ENCODE results near the gene PSME3IP1.
A peak's percentile ranks its signal among the peaks of the same experiment; 100 is the strongest.
"Not testable (repeated sequence)": the region's sequence is repeated elsewhere in the genome, so short reads cannot be mapped to it uniquely, and the experiment has no call there.

PSME3IP1 gene

DNA sequence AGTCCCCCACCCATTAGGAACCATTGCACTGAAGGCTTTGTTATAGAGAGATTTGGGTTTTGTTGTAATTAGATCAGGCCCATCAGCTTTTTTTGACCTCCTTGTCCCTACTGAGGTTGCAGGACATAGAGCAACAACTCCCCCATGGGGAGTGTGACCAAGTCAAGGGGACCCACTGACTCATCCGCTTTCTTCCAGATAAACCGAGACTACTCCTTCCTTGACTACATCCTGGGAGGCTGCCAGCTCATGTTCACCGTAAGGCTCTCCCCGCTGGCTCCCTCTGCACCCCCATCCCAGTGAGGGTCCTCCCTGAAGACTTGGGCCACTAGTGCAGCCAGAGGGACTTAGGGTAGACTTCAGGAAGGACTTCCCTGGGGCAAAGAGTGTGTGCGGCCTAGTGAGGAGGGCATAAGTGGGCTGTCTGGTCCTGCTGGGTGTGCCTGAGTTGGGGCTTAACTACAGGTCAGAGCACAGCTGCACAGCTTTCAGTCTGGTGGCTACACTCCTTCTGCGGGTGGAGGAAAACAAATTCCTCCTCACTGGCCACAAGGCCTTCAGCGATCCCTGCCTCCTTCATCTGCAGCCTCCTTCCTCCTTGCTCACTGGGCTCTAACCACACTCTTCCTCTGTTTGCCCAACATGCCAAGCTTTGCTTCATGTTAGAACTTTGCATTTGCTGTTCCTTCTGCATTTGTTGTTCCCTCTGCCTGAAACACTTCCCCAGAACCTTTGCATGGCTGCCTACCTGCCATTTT is 62.4 kb downstream of the PSME3IP1 start:
- no peak for DNase-seq

DNA sequence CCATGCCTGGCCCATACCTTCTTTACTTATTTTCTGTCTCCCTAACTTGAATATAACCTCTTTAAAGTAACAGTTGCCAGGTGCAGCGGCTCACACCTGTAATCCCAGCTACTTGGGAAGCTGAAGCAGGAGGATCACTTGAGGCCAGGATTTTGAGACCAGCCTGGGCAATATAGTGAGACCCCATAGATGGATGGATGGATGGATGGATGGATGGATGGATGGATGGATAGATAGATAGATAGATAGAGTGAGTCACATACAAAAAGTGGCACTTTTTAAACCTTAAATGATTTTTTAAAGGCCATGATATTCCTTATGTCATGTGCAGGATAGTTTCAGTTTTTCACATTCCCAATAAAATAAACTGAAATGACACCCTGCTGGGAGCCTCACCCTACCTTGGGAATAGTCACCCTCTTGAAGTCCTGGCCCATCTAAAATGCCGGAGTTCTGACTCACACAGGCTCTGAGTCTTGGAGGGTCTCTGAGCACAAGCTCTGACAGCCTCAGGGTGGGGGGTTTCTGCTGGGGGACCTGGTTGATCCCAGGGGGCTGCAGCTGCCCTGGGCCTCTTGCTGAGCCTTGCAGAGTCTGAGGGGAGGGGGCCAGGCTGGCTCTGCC is 67.3 kb downstream of the PSME3IP1 start:
- DNase-seq, result no peak

DNA sequence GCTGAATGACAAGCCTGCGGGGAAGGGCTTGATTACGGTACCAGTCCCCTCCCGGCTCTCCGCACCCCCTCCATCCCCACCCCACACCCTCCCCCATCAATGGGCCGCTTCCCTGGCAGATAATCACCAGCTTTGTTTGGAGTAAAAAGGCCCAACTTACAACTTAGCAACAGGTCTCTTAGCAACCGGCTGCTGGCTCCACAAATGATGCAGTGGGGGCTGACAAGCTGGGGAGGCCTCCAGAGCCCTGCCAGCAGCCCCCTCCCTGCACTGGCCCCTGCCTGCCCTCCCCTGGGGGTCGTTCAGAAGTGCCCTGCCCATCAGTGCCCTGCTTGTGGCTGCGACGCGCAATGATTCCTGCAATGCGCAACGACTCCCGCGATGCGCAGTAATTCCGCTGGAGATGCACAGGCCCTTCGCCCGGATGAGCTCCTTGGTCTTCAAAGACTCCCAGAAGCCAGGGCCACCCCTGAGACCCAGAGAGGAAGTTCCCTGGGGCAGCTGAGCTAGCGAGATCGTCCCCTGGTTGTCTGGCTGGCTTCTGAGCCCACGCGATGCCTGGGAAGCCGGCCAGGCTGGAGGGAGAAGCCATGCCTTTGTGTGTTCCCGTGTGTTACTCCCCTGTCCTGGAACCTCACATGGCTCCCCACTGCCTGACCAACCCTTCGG is 70.2 kb downstream of the PSME3IP1 start:
- peak; percentile 89 for DNase-seq

DNA sequence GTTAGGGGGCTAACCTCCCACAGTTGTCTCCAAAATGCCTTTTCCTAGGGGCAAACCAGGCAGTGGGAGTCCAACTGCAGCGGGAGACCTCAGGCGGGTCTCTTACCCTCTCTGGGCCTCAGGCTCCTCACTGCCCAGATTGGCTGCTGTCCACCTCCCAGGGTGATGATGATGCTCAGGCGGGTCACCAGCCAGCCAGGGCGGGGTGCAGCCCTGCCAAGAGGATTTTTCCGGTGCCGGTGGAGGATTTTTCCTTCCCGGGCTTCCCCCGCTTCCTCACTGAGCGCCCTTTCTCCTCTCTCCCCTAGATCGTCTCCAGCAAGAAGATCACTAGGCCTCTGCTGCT is 70.7 kb downstream of the PSME3IP1 start:
- DNase-seq, result no peak

DNA sequence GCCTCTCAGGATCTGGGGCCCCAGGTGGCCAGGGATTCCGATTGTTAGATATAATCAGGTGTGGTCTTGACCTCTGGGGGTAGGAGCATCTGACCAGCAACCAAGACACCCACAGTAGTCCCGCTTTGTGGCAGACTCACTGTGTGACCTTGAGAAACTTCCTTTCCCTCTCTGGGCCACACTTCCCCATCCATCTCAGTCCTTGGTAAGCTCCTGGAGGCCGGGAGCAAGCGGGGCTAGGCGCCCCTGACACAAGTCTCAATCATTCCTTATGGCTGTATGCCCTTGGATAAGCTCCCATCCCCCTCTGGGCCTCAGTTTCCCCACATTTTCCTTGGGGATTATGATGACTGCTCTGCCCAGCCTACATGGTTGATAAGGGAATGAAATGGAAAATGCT is 72.2 kb downstream of the PSME3IP1 start:
- no peak for DNase-seq

DNA sequence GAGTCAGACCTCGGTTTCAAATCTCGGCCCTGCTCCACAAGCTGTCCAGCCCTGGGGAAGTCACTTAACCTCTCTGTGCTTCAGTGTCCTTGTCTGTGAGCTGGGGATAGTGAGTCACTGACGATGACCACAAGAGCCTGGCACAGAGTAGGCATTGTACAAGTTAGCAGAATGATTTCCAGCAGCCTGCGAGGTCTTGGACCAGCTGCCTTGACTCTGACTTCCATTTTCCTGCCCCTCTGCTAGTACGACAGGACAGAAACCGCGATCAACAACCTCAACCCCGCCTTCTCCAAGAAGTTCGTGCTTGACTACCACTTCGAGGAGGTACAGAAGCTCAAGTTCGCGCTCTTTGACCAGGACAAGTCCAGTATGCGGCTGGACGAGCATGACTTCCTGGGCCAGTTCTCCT is 72.8 kb downstream of the PSME3IP1 start:
- DNase-seq, result no peak

DNA sequence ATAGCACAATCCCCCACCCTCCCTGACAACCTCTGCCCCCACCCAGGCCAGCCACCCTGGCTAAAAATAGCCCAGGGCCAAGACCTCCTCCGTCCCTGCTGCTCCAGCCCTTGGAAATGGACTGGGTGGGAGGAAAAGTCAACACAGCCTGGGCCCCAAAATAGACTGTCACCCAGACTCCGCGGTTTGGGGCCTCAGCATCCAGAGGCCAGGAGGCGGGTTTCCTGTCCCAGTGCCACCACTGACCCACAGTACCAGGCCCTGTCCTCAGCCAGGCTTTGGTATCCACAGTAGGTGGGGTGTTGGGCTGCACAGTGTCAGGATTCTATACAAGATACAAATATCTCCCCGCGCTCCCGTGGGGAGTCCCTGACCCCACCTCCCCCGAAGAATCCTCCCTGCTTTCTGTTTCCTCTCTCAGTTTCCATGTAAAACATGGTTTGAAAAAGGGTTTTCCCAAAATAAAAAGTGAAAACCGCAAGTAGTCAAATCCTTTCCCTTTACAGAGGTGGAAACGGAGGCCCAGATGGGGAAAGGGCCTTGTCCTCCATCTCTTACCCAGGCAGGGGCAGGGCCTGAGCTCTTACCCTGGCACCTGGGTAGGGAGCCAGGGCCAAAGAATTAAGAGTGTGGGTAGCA is 73.3 kb downstream of the PSME3IP1 start:
- DNase-seq, result no peak

DNA sequence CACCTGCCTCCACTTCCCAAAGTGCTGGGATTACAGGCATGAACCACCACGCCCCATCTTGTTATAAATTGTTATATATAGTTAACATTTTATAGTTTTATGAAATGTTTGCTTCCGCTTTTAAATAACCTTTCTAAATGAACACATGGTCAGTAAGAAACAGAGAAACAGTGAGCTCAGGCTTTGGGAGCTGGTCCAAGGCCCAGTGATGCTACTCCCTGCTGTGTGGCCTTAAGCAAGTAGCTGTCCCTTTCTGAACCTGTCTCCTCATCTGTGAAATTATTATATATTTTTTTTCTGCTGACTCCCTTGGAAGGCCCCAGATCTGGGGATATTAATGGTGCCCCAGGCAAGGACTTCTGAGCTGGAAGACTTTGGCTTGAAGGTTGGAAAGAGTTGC is 74.4 kb downstream of the PSME3IP1 start:
- no peak for DNase-seq

DNA sequence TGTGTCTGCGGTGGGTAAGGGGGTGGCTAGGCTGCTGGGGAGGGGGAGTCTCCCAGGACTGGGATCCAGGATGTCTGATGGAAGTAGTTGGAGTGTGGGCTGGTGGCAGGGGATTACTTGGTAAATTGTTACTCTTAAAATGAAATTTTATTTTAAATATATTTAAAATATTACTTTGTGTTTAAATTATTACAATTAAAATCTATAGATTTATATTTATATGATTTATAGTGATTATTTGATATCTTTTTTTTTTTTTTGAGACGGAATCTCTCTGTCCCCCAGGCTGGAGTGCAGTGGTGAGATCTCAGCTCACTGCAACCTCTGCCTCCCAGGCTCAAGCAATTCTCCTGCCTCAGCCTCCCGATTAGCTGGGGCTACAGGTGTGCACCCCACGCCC is 74.9 kb downstream of the PSME3IP1 start:
- no peak for DNase-seq

DNA sequence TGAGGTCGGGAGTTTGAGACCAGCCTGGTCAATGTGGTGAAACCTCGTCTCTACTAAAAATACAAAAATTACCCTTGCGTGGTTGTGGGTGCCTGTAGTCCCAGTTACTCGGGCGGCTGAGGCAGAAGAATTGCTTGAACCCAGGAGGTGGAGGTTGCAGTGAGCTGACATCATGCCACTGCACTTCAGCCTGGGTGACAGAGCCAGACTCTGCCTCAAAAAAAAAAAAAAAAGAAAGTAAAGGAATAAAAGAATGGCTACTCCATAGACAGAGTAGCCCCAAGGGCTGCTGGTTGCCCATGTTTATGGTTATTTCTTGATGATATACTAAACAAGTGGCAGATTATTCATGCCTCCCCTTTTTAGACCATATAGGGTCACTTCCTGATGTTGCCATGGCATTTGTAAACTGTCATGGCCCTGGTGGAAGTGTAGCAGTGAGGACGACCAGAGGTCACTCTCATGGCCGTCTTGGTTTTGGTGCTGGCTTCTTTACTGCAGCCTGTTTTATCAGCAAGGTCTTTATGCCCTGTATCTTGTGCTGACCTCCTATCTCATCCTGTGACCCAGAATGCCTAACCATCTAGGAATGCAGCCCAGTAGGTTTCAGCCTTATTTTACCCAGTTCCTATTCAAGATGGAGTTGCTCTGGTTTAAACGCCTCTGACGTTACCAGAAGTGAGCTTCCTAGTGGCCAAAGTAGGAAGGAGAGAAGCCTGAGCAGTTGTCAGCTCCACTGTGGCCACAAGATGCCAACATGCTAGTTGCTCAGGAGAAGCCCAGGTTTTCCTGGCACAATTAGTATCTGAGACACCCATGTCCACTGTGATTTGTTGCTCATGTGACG is 76.4 kb downstream of the PSME3IP1 start:
- not testable (repeated sequence) for DNase-seq

DNA sequence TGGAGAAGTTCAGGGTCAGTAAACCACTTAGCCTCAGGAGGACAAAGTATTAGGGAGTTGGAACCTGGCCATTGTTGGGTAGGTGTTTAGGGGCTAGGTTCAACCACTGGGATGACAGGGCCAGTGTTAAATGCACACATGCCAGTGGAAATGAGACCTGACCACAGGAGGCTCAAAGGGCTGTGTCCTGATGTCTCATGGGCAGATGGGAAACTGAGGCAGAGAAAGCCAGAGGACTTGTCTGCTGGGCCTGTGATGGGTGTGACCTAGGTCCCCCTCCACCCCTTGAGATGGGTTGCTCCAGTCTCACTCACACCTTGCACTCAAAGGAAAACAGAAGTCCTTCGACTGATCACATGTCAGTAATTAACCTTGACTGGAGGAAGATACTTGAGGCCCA is 77.4 kb downstream of the PSME3IP1 start:
- DNase-seq, result no peak

DNA sequence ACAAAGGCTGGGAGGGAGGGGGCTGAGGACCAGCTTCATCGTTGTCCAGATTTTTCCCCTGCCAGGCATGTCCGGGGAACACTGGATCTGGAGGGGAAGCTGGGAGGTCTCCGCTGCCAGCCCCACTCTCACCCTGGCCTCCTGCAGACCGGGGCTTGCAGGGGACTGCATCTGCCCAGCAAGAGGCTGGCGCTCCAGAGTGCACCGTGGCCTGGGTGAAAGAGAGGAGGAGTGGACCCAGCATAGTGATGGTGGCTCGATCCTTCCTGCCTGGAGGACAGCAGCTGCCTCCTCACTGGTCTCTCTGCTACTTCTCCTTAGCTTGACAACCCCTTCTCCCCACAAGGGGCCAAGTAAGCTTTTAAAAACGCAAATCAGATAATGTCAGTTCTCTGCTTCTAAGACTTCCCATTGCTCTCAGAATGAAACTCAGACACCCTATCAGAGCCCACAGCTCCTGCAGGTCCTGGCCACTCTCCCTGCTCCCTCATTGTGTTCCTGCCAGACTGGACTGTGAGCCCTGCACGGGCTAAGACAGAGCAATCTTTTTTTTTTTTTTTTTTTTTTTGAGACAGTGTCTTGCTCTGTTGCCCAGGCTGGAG is 78.4 kb downstream of the PSME3IP1 start:
- DNase-seq, result no peak

DNA sequence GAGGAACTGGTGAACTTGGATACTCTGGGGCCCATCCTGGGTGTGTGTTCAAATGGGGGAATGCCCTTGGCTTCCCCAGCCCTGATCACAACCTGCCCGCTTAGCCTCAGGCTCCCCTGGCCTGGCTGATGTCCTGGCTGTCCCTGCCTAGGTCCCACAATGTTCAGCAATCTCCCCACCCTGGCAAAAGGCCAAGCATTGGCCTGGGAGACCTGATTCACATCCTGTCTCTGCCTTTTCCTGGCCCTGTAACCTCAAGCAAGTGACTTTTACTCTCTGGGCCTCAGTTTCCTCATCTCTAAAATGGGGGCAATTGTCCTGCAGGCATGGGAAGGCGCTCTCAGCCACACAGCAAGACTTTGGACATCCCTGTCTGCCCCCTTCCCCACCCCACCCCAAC is 79.1 kb downstream of the PSME3IP1 start:
- no peak for DNase-seq

DNA sequence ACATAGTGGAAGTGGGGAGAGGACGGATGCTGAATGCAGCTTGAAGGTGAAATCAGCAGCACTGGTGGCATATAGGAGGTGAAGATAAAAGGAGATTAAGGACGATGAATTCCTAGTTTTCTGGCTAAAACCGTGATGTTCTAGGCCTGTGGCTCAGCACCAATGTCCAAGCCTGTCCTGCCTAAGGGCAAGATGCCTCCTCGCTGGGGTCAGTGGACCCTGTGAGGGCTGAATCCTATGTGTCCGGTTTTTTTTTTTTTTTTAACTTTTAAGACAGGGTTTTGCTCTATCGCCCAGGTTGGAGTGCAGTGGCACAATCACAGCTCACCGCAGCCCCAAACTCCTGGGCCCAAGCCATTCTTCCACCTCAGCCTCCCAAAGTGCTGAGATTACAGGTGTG is 80.7 kb downstream of the PSME3IP1 start:
- no peak for DNase-seq

DNA sequence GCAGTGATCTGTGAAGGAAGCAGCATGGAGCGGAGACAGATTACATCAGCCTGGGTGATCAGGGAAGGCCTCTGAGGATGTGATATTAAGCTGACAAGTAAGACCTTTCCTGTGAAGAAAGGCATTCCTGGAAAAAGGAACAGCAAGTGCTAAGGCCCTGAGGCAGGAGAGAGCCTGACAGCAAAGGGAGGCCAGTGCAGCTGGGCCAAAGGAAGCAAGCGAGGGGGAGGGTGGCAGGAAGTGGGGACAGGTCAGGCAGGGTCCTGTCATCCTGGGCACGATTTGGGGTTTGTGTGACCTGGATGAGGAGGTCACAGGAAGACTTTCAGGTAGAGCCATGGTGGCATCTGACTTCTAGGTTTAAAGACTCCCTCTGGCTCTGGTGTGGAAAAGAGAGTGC is 81.1 kb downstream of the PSME3IP1 start:
- no peak for DNase-seq

DNA sequence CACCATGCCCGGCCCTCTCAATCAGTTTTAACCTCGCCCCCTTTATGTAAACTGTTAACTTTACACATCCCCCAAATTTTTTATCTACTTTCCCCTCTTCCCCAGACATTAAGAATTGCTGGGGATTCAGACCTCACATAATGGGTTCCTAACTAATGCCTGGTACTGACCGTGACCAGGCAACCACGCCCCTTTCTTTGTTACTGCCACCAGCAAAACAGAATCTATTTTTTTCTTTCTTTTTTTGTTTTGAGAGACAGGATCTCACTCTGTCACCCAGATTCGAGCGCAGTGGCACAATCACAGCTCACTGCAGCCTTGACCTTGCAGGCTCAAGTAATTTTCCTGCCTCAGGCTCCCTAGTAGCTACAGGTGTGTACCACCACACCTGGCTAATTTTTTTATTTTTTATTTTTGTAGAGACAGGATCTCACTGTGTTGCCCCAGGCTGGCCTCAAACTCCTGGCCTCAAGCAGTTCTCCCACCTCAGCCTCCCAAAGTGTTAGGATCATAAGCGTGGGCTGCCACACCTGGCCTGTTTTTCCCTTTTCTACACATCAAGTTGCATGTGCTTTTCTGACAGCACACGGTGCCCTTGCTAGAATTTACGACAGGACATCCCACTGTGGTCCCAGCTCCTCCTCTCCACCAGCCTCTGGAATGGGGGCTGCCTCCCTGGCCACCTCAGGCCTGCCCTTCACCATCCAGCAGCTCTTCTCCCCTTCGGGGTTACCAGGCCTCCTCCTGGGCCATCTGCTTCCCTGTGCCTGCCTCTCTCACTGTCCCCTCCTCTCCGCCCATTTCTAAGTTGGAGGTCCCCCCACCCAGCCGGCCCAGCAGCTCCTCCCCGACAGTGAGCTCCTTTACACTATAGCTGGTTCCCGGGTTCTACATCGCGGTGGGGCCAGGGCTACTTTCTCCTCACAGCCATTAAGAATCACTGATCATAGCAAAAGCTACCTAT is 82.7 kb downstream of the PSME3IP1 start:
- DNase-seq, result no peak
